Activated CD8-positive, alpha-beta memory T cell treated with anti-CD3 and anti-CD28 coated beads, Interleukin-2, amount 50 U/mL, for 4 hours (primary cell): ENCODE data around the gene SUMF2.
"Not testable (repeated sequence)": the region's sequence is repeated elsewhere in the genome, so short reads cannot be mapped to it uniquely, and the experiment has no call there.

Experiments
- DNase-seq: peaks from one replicate; pipeline ENCODE4 v3.0.0-alpha.2; 2020

The SUMF2 gene

GRCh38 chr7:56063500-56063881, 595 bp upstream of the SUMF2 start:
- no peak for DNase-seq

GRCh38 chr7:56066376-56066775, 2.3 kb downstream of the SUMF2 start:
- not testable (repeated sequence) for DNase-seq

DNA sequence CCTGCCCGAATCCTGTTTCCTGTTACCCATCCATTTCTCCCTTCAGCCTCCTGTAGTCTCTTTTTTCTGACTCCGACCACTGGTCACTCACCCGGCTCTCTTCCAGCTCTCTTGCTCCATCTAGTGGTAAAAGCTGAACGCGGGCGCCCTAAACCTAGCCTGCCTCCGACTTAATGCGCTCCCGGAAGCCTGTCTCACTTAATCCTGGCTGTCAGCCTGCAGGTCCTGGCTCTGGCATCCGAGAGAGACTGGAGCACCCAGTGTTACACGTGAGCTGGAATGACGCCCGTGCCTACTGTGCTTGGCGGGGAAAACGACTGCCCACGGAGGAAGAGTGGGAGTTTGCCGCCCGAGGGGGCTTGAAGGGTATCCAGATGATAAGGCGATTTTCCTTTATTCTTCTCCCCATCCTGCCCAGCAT, 10.3 kb downstream of the SUMF2 start:
- peak; percentile 63 for DNase-seq

DNA sequence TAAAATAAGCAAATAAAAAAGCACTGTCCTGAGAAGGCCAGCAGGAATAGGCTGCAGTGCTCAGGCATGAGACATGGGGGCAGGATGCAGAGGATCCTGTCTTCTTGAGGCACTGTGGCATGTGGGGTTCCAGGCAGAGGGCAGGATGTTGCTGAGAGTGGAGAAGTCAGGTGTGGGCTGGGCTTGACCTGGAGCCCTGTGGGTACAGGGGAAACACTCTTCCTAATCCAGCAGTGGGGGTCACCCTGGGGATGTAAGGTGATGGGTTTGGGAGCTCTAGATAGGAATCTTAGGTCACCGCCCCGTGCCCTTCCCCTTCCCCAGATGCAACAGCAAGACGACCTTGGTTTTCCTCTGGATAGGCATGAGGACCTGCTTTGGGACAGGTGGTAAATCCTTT, 13.6 kb downstream of the SUMF2 start:
- no peak for DNase-seq

GRCh38 chr7:56078196-56078595, 14.1 kb downstream of the SUMF2 start:
- DNase-seq, result no peak

GRCh38 chr7:56079450-56080185, 15.5 kb downstream of the SUMF2 start:
- no peak for DNase-seq

- DNase-seq, result not testable (repeated sequence)
Measured at GRCh38 chr7:56080726-56081435, 16.8 kb downstream of the SUMF2 start.

DNA sequence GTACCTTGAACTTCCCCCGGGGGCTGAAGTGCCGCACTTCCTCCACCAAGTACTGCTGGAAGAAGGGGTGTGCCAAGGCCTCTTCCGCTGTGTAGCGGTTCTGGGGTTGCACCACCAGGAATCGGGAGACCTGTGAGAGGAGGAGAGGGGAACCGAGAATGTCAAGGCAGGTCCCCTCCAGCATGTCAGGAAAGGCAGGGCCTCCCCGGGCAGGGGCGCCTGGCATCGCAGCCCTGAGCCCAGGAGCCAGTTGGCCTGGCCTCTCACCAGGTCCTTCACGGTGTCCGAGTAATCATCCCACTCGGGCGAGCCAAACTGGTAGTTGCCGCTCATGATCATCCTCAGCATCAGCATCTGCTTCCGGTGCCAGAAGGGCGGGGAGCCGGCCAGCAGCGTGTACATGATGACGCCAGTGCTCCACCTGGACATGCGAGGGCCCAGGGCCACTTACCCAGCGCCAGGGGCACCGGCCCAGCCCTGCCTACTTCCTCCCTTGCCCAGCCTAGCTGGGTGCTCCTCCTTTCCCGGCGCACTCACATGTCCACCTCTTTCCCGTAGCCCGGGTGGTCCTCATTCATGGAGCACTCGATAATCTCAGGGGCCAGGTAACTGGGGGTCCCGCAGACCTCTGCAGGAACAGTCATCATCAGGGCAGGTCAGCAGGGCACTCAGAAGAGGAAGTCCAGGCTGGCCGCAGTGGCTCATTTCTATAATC, 17.7 kb downstream of the SUMF2 start:
- no peak for DNase-seq

DNA sequence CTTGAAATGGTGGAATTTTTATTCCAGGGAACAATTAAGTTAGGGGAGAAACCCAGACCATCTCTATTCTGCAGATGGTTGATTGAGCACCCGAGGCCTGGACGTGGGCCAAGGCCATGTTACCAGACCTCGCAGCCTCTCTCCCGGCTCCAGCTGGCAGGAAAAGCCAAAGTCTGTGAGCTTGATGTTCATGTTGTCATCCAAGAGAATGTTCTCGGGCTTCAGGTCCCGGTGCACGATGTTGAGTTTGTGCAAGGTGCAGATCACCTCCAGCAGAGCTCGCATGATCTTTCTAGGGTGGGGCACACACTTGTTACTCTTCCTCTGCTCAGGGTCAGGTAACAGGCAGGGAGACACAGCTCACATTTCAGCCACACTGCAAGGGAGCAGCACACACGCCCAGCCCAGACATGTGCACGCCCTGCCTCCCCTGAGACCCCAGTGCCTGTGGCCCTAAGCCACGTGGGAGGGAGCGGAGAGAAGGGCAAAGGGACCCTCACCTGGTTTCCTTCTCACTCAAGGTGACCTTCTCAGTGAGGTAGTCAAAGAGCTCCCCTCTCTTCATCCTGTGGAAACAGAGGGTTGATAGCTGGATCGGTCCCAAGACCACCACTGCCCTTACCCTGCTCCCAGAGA, 19.2 kb downstream of the SUMF2 start:
- DNase-seq, result no peak

DNA sequence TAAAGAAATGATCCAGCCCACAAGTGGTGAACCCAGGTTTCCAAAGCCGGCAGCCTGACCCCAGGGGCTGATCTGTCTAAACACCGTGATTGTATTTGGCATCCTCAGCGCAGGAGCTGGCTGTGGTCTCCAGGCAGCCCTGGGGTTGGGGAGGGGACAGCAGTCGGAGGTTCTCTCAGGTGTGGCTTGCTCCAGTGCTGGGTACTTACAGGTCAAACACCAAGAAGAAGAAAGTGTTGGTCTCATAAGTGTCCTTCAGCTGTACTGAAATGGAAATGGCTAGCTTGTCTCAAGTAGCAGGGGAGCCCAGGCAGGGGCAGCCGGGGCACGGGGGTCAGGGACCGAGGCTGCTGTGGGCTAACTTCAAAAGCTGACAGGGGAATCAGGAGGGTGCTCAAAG, 22.7 kb downstream of the SUMF2 start:
- no peak for DNase-seq

DNA sequence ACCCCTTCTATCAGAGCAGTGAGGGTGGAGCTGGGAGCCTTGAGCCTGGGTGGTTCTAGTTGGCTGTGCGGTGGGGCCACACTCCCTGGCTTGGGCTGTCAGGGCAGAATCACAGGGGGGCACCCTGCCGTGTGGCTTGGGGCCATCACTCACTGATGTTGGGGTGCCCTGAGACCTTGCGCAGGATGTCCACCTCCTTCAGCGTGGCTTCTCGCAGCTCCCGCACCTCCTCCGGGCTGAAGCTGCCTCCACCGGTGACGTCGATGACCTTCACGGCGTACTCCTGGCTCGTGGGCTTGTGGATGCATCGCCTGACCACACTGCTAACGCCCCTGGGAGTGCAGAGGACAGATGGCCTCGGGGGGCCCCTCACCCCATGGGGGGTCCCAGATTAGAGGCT, 23.4 kb downstream of the SUMF2 start:
- DNase-seq, result no peak

DNA sequence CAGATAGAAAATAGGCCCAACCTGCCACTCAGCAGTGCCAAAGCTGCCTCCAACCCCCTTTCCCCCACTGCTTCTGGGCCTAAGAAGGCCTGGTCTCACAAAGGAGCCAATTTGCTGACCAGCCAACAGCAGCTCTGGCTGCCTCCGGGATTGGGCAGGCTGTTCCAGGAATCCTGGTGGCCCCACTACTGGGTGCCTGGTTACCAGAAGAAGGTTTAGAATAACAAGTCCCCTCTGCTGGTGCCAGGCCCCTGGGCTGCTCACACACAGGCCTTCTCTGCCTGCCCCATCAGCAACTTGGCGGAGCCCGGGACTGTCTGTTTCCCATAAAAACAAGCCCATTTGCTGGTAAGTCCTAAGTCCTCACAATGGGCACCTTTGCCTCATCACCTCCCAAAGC, 27.5 kb downstream of the SUMF2 start:
- DNase-seq, result no peak

- DNase-seq, result not testable (repeated sequence)
Measured at GRCh38 chr7:56092388-56092787, 28.3 kb downstream of the SUMF2 start.

DNA sequence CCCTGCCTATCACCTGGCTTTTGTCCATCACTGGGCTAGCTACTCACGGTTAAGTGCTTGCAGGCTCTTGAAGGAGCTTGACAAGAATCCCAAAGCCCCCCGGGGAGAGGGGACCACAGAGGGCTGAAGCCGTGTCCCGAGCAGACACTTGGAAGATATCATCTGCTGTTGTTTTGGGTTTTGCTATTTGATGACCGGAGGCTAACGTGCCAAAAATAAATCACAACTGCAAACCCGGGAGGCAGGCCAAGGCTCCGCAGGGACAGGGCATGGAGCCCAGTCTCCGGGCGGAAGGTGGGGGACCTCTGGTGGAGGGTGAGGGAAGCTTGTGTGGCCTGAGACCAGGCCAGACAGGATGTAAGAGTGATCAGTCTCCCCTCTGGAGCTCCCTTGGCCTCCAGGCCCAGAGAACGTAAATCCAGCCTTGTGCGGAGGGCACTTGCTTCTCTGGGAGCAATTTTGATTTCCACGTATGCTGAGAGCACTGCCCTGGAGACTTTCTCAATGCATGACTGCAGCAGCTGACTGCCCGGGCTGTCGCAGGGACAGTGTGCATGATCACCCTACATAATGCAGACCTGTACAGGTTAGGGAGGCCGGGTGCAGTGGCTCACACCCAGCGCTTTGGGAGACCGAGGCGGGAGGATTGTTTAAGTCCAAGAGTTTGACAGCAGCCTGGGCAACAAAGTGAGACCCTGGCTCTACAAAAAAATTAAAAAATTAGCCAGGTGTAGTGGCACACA, 28.9 kb downstream of the SUMF2 start, which contains the start of gene PHKG1:
Gene PHKG1, minus strand, starts transcription at position 164 of the 743 bp plus-strand sequence. CDS start 4,011 bp downstream, outside the sequence.
- no peak for DNase-seq

DNA sequence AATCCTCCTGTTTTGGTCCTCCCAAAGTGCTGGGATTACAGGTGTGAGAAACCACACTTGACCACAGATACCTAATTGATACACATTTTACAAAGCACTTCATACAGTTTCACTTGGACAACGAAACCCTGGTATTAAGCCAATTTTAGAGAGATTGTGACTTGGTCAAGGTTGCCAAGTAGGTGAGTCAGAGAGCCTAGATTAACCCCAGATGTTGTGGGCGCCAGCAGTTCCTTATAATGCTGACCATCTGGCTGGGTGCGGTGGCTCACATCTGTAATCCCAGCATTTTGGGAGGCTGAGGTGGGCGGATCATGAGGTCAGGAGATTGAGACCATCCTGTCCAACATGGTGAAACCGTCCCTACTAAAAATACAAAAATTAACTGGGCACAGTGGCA, 33.6 kb downstream of the SUMF2 start:
- DNase-seq, result no peak

DNA sequence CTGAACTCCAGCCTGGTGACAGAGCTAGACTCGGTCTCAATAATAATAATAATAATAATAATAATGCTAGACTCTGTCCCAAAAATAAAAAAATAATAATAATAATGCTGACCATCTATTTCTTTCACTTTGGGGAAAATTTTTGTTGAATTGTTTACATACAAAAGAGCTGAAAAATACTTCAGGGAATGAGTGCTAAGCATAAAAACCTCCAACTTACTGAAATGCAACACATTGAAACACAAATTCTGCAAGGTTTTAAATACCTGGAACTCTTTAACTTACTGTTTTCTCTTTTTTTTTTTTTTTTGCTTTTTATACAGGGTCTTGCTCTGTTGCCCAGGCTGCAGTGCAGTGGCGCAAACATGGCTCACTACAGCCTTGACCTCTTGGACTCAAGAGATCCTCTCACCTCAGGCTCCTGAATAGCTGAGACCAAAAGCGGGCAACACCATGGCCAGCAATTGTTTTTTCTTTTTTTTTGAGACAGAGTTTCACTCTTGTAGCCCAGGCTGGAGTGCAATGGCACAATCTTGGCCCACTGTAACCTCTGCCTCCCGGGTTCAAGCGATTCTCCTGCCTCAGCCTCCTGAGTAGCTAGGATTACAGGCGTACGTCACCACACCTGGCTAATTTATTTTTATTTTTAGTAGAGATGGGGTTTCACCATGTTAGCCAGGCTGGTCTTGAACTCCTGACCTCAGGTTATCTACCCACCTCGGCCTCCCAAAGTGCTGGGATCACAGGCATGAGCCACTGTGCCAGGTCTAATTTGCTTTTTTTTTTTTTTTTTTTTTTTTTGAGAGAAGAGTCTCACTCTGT, 34.3 kb downstream of the SUMF2 start:
- DNase-seq, result not testable (repeated sequence)

DNA sequence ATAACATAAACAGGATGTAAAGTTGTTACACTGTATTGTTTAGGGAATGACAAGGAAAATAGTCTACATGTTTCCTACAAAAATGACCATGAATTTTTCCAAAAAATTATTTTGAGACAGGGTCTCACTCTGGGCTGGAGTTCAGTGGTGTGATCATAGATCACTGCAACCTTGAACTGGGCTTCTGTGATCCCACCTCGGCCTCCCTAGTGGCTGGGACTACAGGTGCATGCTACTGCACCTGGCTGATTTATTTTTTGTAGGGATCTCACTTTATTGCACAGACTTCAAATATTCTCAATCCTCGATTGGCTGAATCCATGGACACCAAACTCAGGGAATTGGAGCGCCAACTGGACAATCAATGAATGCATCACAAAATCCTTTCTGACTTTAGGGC, 35.6 kb downstream of the SUMF2 start:
- DNase-seq, result no peak

- not testable (repeated sequence) for DNase-seq
Measured at GRCh38 chr7:56104138-56104537, 40.1 kb downstream of the SUMF2 start.

GRCh38 chr7:56105508-56105907, 41.4 kb downstream of the SUMF2 start:
- DNase-seq, result peak; percentile 24

DNA sequence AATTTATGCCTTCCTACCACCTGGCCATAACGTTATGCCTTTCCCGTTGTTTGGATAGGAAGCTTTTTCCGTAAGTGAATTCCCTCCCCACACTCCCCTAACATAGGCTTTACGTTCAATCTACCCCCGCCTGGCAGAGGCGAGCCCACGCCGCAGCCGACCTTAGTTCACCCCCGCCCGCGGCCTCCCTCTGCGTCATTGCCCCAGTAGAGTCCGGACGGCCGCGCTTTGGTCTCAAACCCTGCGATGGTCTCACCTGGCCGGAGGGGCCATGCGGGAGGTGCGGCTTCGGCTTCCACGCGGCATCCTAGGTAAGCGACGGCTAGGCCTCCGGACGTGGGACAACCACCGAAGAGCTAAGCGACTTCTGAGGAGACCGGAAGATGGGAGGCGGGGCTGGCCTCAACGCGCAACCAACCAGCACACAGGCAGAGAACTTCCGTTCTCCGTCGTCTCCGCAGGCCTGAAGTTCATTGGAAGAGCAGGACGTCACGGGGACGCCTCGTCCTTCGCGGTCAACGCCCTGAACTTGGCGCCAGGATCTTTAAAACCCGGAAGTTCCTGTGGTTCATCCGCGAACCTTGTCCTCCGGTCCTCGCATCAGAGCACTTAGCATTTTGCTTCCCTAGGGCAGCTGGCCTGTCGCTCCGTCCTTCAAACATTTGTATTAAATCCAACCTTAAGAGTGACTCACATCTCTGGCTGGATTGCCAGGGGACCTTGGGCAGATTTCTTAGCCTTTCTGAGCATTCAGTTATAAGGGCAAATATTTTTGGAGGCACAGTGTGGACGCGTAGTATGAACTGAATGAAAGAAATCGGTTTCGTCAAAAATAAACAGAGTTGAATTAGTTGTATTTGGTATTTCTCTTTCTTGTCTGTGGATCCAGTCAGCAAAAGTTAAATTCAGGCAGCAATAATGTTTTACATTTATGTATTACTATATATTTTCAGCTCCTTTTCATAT, 42.3 kb downstream of the SUMF2 start, which contains the start of gene CHCHD2:
Gene CHCHD2, minus strand, starts transcription at position 369 of the 966 bp plus-strand sequence. Its CDS starts 63 bp downstream, at position 306.
- DNase-seq, result peak; percentile 89
